Thyroid gland (tissue), 4 donors: Measurements from ENCODE around the gene DAGLA. TPM values are rescaled to one million over a fixed set of nuclear protein-coding genes. Genes with fewer than 3 reads are reported as not detected.
A peak's percentile ranks its signal among the peaks of the same experiment; 100 is the strongest.

Source experiments
- DNase-seq, 2 donors: peaks; one replicate each; pipeline ENCODE4 v3.0.0-alpha.2; 2019
- H3K27ac ChIP-seq, 3 donors: fragments of 200-600 bp; sonication (generic); 1 replicate in 2 of 3; 2 replicates in 1 of 3; pipeline ENCODE4 v1.5.1; 2016 to 2019; ENCODE audit warnings: mild to moderate bottlenecking in 1 of 3, moderate library complexity in 1 of 3
- H3K27me3 ChIP-seq: fragments of 200-600 bp; sonication (generic); one replicate; pipeline ENCODE4 v1.5.1; 2019
- H3K36me3 ChIP-seq, 2 donors: fragments of 200-600 bp; sonication (generic); one replicate each; pipeline ENCODE4 v1.5.1; 2016 to 2019
- H3K4me1 ChIP-seq, 2 donors: fragments of 200-600 bp; sonication (generic); one replicate each; pipeline ENCODE4 v1.5.1; 2017 to 2019
- H3K4me3 ChIP-seq, 3 donors: fragments of 200-600 bp; sonication (generic); replicated peaks in 1 of 3; 1 replicate in 2 of 3; 2 replicates in 1 of 3; pipeline ENCODE4 v1.5.1; 2016; ENCODE audit warnings: mild to moderate bottlenecking in 1 of 3
- H3K9me3 ChIP-seq: fragments of 200-600 bp; sonication (generic); one replicate; pipeline ENCODE4 v1.5.1; 2017
- CTCF ChIP-seq, 6 experiments: fragments of 200-600 bp in 3 of 6; fragments of 450-650 bp in 3 of 6; sonication (generic) in 3 of 6; IDR thresholded peaks; one replicate each; pipeline ENCODE4 v1.5.1; 2016 to 2019; ENCODE audit warnings: antibody characterized with exemption in 6 of 6, mild to moderate bottlenecking in 2 of 6, inconsistent platforms in 1 of 6, moderate library complexity in 1 of 6
- POLR2A ChIP-seq, 2 donors: fragments of 450-650 bp; IDR thresholded peaks; one replicate each; pipeline ENCODE4 v1.6.1; 2017; ENCODE audit warnings: antibody characterized with exemption in 2 of 2, mild to moderate bottlenecking in 2 of 2, moderate library complexity in 1 of 2
- WGBS, 2 donors: methylation state at CpG; one replicate each; pipeline ENCODE4 v1.1.5; 2017; 5-methylcytosine and 5-hydroxymethylcytosine counted together
- intact Hi-C: fragments of 100-400 bp; cut with DNase I; formaldehyde crosslinking; loops from one replicate; pipeline ENCODE4 v1.15.1; 2023
- total RNA-seq, 4 donors: library from RNA; depleted of rRNA; stranded (reverse); fragments of >200 nt; gene quantifications; one replicate each; pipeline ENCODE4 v1.2.3, GENCODE V29; 2016

Gene DAGLA
- total RNA-seq, 4 donors from 2014 or later = 1.7 to 2.8 (median 1.9) TPM

DNA sequence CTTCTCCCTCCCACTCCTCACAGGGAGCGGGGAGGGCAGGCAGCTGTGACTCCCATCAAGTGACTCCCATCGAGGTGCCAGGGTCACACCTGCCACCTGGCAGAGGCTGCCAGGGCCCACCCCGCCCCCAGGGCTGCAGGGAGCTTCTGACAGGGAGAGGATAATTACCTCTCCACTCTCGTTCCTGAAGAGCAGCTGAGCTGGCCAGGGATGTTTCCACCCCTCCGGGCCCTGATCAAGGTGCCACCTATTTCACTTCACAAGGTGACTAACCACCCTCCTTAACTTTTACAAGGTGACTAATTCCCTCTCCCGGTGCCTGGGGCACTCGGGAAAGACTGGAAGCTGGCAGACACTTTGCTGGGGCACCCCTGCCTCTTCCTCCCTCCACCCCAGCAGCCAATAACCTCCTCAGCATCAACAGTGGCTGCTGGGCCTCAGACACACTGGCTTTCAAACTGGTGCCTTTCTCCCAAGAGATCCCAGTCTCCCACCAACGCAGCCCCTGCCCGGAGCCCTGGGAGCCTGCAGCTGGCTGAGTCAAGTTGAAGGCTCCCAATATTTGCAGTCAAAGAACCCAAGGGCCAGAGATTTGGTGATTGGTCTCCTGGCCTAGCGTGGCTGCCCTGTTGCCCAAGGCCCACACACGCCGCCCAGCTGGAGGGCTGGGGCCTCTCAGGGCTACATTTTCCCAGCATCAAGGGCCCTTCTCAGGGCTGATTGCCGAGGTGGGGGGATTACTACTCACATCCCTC is 50.2 kb downstream of the DAGLA start:
- TF ChIP-seq POLR2A (IDR thresholded peaks at IDR 0.05) (no peak), CTCF (IDR thresholded peaks at IDR 0.05) (no peak)
- intact Hi-C loops = no loop called here
- no peaks in the 10 kb centered on the region for H3K27me3 ChIP-seq
- peaks cover 0 to 6% of the 10 kb centered on the region in 2 donors for H3K4me1 ChIP-seq
- no peak overlapping the region for H3K27ac ChIP-seq
- WGBS, 2 donors = 82 to 83% methylated on average over 13 of the region's 13 CpGs
- no peak overlapping the region for H3K4me3 ChIP-seq
- DNase-seq = peak in 1 of 2 donors; percentile 38
- no peaks in the 10 kb centered on the region for H3K9me3 ChIP-seq
- H3K36me3 ChIP-seq = no peaks in the 10 kb centered on the region

DNA sequence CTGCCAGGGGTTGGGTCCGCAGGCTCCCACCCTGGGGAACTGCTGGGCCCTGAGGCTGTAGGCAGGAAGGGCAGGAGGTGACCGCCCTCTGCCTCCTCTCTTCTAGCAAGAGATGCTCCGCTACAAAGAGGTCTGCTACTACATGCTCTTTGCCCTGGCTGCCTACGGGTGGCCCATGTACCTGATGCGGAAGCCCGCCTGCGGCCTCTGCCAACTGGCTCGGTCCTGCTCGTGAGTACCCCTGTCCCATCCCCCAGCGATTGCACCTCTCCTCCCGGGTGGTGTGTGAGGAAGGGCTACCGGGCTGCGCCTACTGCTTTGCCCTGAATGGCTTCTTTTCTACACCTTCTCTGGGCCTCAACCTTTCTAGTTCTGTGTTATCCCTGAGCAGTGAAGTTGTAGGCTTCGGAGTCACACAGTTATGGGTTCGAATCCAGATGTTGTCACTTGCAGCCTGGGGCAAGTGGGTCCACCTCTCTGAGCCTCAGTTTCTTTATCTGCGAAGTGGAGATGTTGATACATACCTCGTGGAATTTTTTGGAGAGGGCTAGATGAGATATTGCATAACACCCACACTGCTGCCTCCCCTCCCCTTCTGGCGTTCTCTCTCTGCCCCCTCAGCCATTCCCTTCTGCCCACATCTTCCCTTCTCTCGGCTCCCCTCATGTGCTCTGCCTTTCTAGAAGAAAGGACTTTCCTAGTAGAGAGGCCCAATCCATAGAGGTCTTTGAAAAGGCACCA is 51.2 kb downstream of the DAGLA start:
- H3K4me1 ChIP-seq = peaks cover 0 to 6% of the 10 kb centered on the region in 2 donors
- TF ChIP-seq CTCF (IDR thresholded peaks at IDR 0.05) = no peak
- TF ChIP-seq POLR2A (IDR thresholded peaks at IDR 0.05) = no peak
- no peak for DNase-seq
- no peaks in the 10 kb centered on the region for H3K36me3 ChIP-seq
- no peak overlapping the region for H3K4me3 ChIP-seq
- intact Hi-C loops = no loop called here
- H3K9me3 ChIP-seq = no peaks in the 10 kb centered on the region
- no peak overlapping the region for H3K27ac ChIP-seq
- no peaks in the 10 kb centered on the region for H3K27me3 ChIP-seq
- WGBS, 2 donors = 86 to 90% methylated on average over 18 to 19 of the region's 19 CpGs

GRCh38 chr11:61731952-61732675 is 51.9 kb downstream of the DAGLA start:
- H3K4me3 ChIP-seq = no peak overlapping the region
- no peaks in the 10 kb centered on the region for H3K27me3 ChIP-seq
- DNase-seq = no peak
- no peaks in the 10 kb centered on the region for H3K9me3 ChIP-seq
- intact Hi-C loops = loop anchor here (2.0 kb wide), 1 partner anchor 51 kb away; the partner anchor contains the start of gene DAGLA
- no peak overlapping the region for H3K27ac ChIP-seq
- peaks cover 0 to 6% of the 10 kb centered on the region in 2 donors for H3K4me1 ChIP-seq
- TF ChIP-seq POLR2A (IDR thresholded peaks at IDR 0.05) (no peak), CTCF (IDR thresholded peaks at IDR 0.05) (no peak)
- no peaks in the 10 kb centered on the region for H3K36me3 ChIP-seq
- 82 to 93% methylated on average over 4 to 8 of the region's 8 CpGs for WGBS, 2 donors

DNA sequence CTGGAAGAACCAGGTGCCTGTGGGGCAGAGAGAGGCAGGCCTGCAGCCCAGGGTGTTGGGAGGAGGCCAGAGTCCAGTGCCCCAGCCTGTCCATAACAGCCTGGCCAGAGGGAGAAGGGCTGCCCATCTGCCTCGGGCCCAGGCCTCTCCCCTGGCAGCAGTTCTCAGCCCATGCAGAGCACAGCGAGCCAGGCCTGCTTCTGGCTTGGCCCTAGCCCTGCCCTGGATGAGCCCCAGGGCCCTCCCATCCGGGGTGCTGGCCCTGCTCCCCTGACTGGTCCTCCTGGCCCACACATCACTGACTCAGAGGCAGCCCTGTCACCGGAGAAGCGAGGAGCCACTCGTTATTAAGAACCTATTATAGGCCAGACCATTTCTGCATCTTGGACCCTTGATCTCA is 52.5 kb downstream of the DAGLA start:
- intact Hi-C loops = loop anchor here (2.0 kb wide), 1 partner anchor 52 kb away; the partner anchor contains the start of gene DAGLA

More for the DNA sequence above, 52.5 kb downstream of the DAGLA start:
- no peak overlapping the region for H3K4me3 ChIP-seq
- 78% methylated on average over 6 of the region's 6 CpGs; no CpG with 5 or more reads in 1 of the 2 donors for WGBS, 2 donors
- H3K4me1 ChIP-seq = peaks cover 0 to 6% of the 10 kb centered on the region in 2 donors
- no peaks in the 10 kb centered on the region for H3K27me3 ChIP-seq
- H3K9me3 ChIP-seq = no peaks in the 10 kb centered on the region
- no peak for DNase-seq
- H3K36me3 ChIP-seq = no peaks in the 10 kb centered on the region
- no peak overlapping the region for H3K27ac ChIP-seq
- no peak for TF ChIP-seq CTCF (IDR thresholded peaks at IDR 0.05)
- no peak for TF ChIP-seq POLR2A (IDR thresholded peaks at IDR 0.05)
